DLD1 (cell line): ENCODE data around the gene IMPG1.

Source experiments
- in situ Hi-C: cut with HindIII; loops from 2 replicates; pipeline ENCODE4 v1.10.0; 2017; ENCODE audit warnings: low sequenced_read_pairs

Gene IMPG1

GRCh38 chr6:76072562-76072961 lies at the start of gene IMPG1:
TSS of gene IMPG1 (minus strand) at chr6:76072662. CDS start at chr6:76072488, 174 bp downstream.
- in situ Hi-C loops = no loop called here

DNA sequence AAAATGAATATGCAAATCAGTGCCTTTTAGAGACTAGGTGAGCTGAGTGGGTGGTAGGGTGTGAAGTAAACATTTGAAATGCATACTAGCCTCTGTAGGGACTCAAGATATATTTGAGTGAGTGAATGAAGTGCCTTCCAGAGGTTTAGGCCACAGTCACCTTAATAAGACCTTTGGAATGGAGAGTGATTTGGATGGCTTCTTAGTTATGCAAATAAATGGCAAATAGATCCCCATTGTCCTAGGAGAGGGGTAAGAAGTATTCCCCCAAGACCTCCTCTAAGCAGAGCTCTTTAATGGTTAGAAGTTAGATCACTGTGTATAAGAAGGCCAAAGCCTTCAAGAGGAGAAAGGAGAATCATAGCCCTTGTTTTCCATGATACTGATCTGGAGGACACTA lies 47.8 kb upstream of the IMPG1 start:
- in situ Hi-C loops = no loop called here

- in situ Hi-C loops = no loop called here
Observed at GRCh38 chr6:76073281-76073680, 819 bp upstream of the IMPG1 start.

GRCh38 chr6:76057469-76057868 lies 15.0 kb downstream of the IMPG1 start:
- in situ Hi-C loops = no loop called here

- in situ Hi-C loops = no loop called here
Observed at GRCh38 chr6:76052314-76052713, 20.1 kb downstream of the IMPG1 start.

DNA sequence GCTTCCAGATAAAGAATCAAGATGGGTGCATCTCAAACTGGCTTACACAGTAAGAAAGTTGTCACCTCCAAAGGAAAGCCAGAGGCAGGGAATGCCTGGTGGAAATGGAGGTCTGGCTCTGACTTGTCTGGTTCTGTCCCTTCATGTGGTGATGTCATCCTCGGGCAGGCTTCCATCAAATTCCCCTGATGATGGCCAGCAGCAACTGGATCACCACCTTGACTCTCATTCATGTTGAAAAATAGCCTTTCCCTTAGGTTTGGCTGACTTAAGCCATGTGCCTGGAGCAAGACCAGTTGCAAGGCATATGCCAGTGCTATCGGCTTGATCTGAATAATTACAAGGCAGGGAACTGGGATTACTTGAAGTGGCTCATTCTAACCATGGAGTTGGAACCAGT lies 28.8 kb downstream of the IMPG1 start:
- in situ Hi-C loops = no loop called here

GRCh38 chr6:76035713-76036112 lies 36.7 kb downstream of the IMPG1 start:
- in situ Hi-C loops = no loop called here

- in situ Hi-C loops = no loop called here
Observed at GRCh38 chr6:76026101-76026500, 46.4 kb downstream of the IMPG1 start.

- in situ Hi-C loops = no loop called here
Observed at GRCh38 chr6:76014626-76015530, 57.6 kb downstream of the IMPG1 start.

- in situ Hi-C loops = no loop called here
Observed at GRCh38 chr6:76004202-76004601, 68.3 kb downstream of the IMPG1 start.

- in situ Hi-C loops = no loop called here
Observed at GRCh38 chr6:76003686-76004085, 68.8 kb downstream of the IMPG1 start.

DNA sequence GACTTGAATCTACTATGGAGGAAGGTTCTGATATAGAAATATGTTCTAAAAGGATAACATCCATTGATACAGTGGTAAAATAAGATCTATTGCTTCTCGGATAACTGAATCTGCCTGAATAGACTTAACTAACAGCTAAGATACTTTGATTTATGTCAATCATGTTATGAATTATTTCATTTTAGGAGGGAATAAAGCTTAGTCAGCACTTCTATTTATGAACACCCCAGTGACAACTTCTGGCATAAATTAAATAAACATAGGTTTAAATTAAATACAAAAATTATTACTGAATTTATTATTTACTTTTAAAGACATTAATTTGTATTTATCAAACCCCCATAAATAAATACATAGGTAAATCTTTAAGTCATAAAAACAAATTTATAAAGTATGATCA lies 69.3 kb downstream of the IMPG1 start:
- in situ Hi-C loops = no loop called here

- in situ Hi-C loops = no loop called here
Observed at GRCh38 chr6:76000629-76001028, 71.8 kb downstream of the IMPG1 start.

DNA sequence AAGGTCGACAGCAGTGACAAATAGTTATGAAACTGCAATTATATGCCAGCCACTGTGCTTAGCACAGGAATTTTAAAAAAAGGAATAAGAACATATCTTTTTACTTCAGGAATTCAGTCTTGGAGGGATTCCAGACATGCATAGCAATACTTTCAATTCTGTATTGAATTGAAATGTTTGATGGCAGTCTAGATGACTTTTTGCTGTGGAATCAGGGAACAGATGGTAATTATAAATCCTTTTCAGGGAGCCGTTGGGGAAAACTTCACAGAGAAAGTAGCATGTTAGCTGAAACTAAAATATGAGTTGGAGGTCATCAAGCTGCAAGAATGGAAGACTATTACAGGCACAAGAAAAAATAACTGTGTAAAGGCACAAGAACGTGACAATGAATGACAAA lies 74.8 kb downstream of the IMPG1 start:
- in situ Hi-C loops = no loop called here

GRCh38 chr6:75993236-75994162 lies 79.0 kb downstream of the IMPG1 start:
- in situ Hi-C loops = no loop called here

GRCh38 chr6:75991941-75992340 lies 80.5 kb downstream of the IMPG1 start:
- in situ Hi-C loops = no loop called here

GRCh38 chr6:75986935-75987334 lies 85.5 kb downstream of the IMPG1 start:
- in situ Hi-C loops = no loop called here

- in situ Hi-C loops = no loop called here
Observed at GRCh38 chr6:75975904-75976303, 96.6 kb downstream of the IMPG1 start.

DNA sequence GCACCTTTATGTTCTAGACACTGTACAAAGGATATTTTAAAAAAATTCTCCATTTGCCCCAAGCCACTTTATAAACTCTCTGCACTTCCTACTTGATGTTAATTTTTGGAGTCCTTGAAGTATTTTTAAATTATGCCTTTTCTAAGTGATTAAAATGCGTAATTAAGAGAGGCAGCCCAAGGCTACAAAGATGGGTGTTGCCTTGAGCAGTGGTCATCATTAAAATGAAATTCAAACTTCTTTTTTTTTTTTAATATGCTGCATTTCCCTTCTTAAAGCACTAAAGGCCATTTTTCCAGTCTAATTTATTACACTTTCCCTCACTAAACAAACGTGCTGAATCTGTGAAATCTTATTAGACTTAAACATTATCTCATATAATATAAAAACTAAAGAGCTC lies 102.4 kb downstream of the IMPG1 start:
- in situ Hi-C loops = no loop called here

DNA sequence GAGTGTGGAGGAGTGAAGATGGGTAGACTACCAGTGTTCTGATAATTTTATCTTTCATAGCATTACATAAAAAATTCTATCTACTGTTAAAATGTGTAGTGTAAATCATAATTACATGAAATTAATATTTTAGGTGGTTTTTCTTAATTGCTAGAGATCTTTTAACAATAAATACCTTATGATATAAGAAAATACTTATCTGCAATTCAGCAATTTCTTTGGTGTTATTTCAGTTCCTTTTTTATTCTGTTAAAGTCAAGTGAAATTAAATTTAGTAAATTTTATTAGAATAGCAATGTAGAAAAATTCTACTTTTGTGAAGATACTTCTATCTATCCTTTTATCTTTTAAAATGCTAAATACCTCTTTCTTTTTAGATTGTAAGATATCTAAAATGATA lies 104.3 kb downstream of the IMPG1 start:
- in situ Hi-C loops = no loop called here

GRCh38 chr6:75963569-75963968 lies 108.9 kb downstream of the IMPG1 start:
- in situ Hi-C loops = no loop called here

DNA sequence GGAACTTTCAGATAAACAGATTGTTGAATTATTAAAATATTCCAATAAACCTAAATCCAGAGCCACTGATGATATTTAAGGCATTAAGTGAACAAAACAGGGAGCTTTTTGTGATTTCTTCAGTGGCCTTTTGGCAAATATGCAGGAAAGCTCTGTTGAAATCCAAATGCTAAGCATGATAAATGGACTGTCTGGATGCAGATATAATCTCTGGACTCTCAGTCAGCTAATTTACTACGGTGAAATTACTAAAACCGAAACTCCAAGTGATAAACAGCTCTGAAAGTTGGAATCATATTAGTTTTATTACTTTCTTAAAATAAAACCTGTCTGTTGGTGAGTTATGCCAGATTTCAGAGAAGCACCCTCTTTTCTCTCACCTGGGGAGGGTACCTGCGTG lies 120.3 kb downstream of the IMPG1 start:
- in situ Hi-C loops = no loop called here
